ENCODE results near the gene JAKMIP1.

JAKMIP1 gene

GRCh38 chr4:6205567-6205931, 5.2 kb upstream of the JAKMIP1 start:
- DNase-seq (ENCODE audit: low read depth) = no peak
- no peak overlapping the region for H3K4me3 ChIP-seq (ENCODE audit: low read depth, low read length)

- DNase-seq (ENCODE audit: low read depth) = no peak
- no peak overlapping the region for H3K4me3 ChIP-seq (ENCODE audit: low read depth, low read length)
These were observed 4.7 kb upstream of the JAKMIP1 start for GRCh38 chr4:6204871-6205566.

GRCh38 chr4:6204098-6204497, 3.7 kb upstream of the JAKMIP1 start:
- H3K4me3 ChIP-seq (ENCODE audit: low read depth, low read length) = no peak overlapping the region
- DNase-seq (ENCODE audit: low read depth) = no peak

- no peak overlapping the region for H3K4me3 ChIP-seq (ENCODE audit: low read depth, low read length)
- no peak for DNase-seq (ENCODE audit: low read depth)
These were observed 1.3 kb upstream of the JAKMIP1 start for GRCh38 chr4:6201580-6202091.

GRCh38 chr4:6200922-6201362, 593 bp upstream of the JAKMIP1 start:
- H3K4me3 ChIP-seq (ENCODE audit: low read depth, low read length) = peak overlapping the region; percentile 36
- no peak for DNase-seq (ENCODE audit: low read depth)

- DNase-seq (ENCODE audit: low read depth) = no peak
- no peak overlapping the region for H3K4me3 ChIP-seq (ENCODE audit: low read depth, low read length)
These were observed 877 bp downstream of the JAKMIP1 start for GRCh38 chr4:6199422-6199921.

GRCh38 chr4:6198768-6199421, 1.5 kb downstream of the JAKMIP1 start:
- no peak overlapping the region for H3K4me3 ChIP-seq (ENCODE audit: low read depth, low read length)
- DNase-seq (ENCODE audit: low read depth) = no peak

GRCh38 chr4:6198278-6198677, 2.1 kb downstream of the JAKMIP1 start:
- no peak for DNase-seq (ENCODE audit: low read depth)
- H3K4me3 ChIP-seq (ENCODE audit: low read depth, low read length) = no peak overlapping the region

GRCh38 chr4:6197433-6198174, 2.7 kb downstream of the JAKMIP1 start:
- DNase-seq (ENCODE audit: low read depth) = no peak
- H3K4me3 ChIP-seq (ENCODE audit: low read depth, low read length) = no peak overlapping the region

- H3K4me3 ChIP-seq (ENCODE audit: low read depth, low read length) = no peak overlapping the region
- DNase-seq (ENCODE audit: low read depth) = no peak
These were observed 3.5 kb downstream of the JAKMIP1 start for GRCh38 chr4:6196871-6197270.

GRCh38 chr4:6196324-6196723, 4.0 kb downstream of the JAKMIP1 start:
- no peak for DNase-seq (ENCODE audit: low read depth)
- H3K4me3 ChIP-seq (ENCODE audit: low read depth, low read length) = no peak overlapping the region

GRCh38 chr4:6195602-6196319, 4.6 kb downstream of the JAKMIP1 start:
- DNase-seq (ENCODE audit: low read depth) = no peak

GRCh38 chr4:6194458-6195195, 5.7 kb downstream of the JAKMIP1 start:
- no peak for DNase-seq (ENCODE audit: low read depth)
- no peak overlapping the region for H3K4me3 ChIP-seq (ENCODE audit: low read depth, low read length)

More at GRCh38 chr4:6195602-6196319, 4.6 kb downstream of the JAKMIP1 start:
- H3K4me3 ChIP-seq (ENCODE audit: low read depth, low read length) = no peak overlapping the region

- DNase-seq (ENCODE audit: low read depth) = no peak
- no peak overlapping the region for H3K4me3 ChIP-seq (ENCODE audit: low read depth, low read length)
These were observed 7.0 kb downstream of the JAKMIP1 start for GRCh38 chr4:6193399-6193798.

- no peak overlapping the region for H3K4me3 ChIP-seq (ENCODE audit: low read depth, low read length)
- DNase-seq (ENCODE audit: low read depth) = no peak
These were observed 8.1 kb downstream of the JAKMIP1 start for GRCh38 chr4:6192245-6192644.

- no peak for DNase-seq (ENCODE audit: low read depth)
- no peak overlapping the region for H3K4me3 ChIP-seq (ENCODE audit: low read depth, low read length)
These were observed 8.8 kb downstream of the JAKMIP1 start for GRCh38 chr4:6191448-6192130.

- DNase-seq (ENCODE audit: low read depth) = no peak
- no peak overlapping the region for H3K4me3 ChIP-seq (ENCODE audit: low read depth, low read length)
These were observed 9.9 kb downstream of the JAKMIP1 start for GRCh38 chr4:6190486-6190885.

- DNase-seq (ENCODE audit: low read depth) = no peak
- H3K4me3 ChIP-seq (ENCODE audit: low read depth, low read length) = no peak overlapping the region
These were observed 10.8 kb downstream of the JAKMIP1 start for GRCh38 chr4:6189511-6189910.

All from skeletal muscle cell (primary cell).